SK-N-SH treated with all-trans-retinoic acid at 6 μM for 48 hours (cell line): ENCODE results near the gene BEX3.

Source experiments
- ATAC-seq: fragments of 200-7000 bp; cut with Tn5 transposase; 3 replicates; pipeline ENCODE4 v1.9.1; 2020; ENCODE audit warnings: mild to moderate bottlenecking, moderate library complexity
- ARNTL ChIP-seq: fragments of 450-650 bp; formaldehyde crosslinking; IDR thresholded peaks from 2 replicates; pipeline ENCODE4 v1.5.0; 2020; ENCODE audit warnings: low read depth, mild to moderate bottlenecking, moderate library complexity, borderline replicate concordance
- BACH2 ChIP-seq: fragments of 250-450 bp; sonication (Bioruptor Pico); IDR thresholded peaks from 2 replicates; pipeline ENCODE4 v1.9.0; 2021; ENCODE audit warnings: mild to moderate bottlenecking, borderline replicate concordance
- CREB5 ChIP-seq: fragments of 250-450 bp; sonication (Bioruptor Pico); IDR thresholded peaks from 2 replicates; pipeline ENCODE4 v1.5.1; 2020; ENCODE audit warnings: low read depth, mild to moderate bottlenecking, moderate library complexity
- ESRRG ChIP-seq: fragments of 250-450 bp; sonication (Bioruptor Pico); IDR thresholded peaks from 2 replicates; pipeline ENCODE4 v1.6.1; 2021; ENCODE audit warnings: mild to moderate bottlenecking
- GLIS3 ChIP-seq: fragments of 250-450 bp; sonication (Bioruptor Pico); IDR thresholded peaks from 2 replicates; pipeline ENCODE4 v1.5.0; 2020; ENCODE audit warnings: mild to moderate bottlenecking, moderate library complexity
- ISL1 ChIP-seq: fragments of 250-450 bp; sonication (Bioruptor Pico); IDR thresholded peaks from 2 replicates; pipeline ENCODE4 v2.1.2; 2022; ENCODE audit warnings: mild to moderate bottlenecking, moderate library complexity
- OSR1 ChIP-seq: fragments of 250-450 bp; sonication (Bioruptor Pico); IDR thresholded peaks from 2 replicates; pipeline ENCODE4 v1.8.0; 2022; ENCODE audit warnings: moderate library complexity, mild to moderate bottlenecking, inconsistent platforms
- PATZ1 ChIP-seq: fragments of 250-450 bp; sonication (Bioruptor Pico); IDR thresholded peaks from 2 replicates; pipeline ENCODE4 v1.8.0; 2020; ENCODE audit warnings: mild to moderate bottlenecking, moderate library complexity, borderline replicate concordance
- POU6F1 ChIP-seq: fragments of 250-450 bp; sonication (Bioruptor Pico); IDR thresholded peaks from 2 replicates; pipeline ENCODE4 v1.8.0; 2021; ENCODE audit warnings: low read depth, mild to moderate bottlenecking, moderate library complexity, borderline replicate concordance
- RARB ChIP-seq: fragments of 250-450 bp; sonication (Bioruptor Pico); IDR thresholded peaks from 2 replicates; pipeline ENCODE4 v1.8.0; 2021; ENCODE audit warnings: mild to moderate bottlenecking, moderate library complexity
- SNAI2 ChIP-seq: fragments of 250-450 bp; sonication (Bioruptor Pico); IDR thresholded peaks from 2 replicates; pipeline ENCODE4 v1.5.0; 2020; ENCODE audit warnings: mild to moderate bottlenecking, moderate library complexity
- TCF4 ChIP-seq: fragments of 250-450 bp; sonication (Bioruptor Pico); IDR thresholded peaks from 2 replicates; pipeline ENCODE4 v1.8.0; 2021; ENCODE audit warnings: mild to moderate bottlenecking, moderate library complexity, borderline replicate concordance
- TOX ChIP-seq: fragments of 250-450 bp; sonication (Bioruptor Pico); IDR thresholded peaks from 2 replicates; pipeline ENCODE4 v1.8.0; 2021; ENCODE audit warnings: mild to moderate bottlenecking, moderate library complexity, borderline replicate concordance
- TSHZ2 ChIP-seq: fragments of 250-450 bp; sonication (Bioruptor Pico); IDR thresholded peaks from 2 replicates; pipeline ENCODE4 v1.5.0; 2020; ENCODE audit warnings: mild to moderate bottlenecking, moderate library complexity
- ZFP3 ChIP-seq: fragments of 250-450 bp; sonication (Bioruptor Pico); IDR thresholded peaks from 2 replicates; pipeline ENCODE4 v1.5.0; 2020; ENCODE audit warnings: mild to moderate bottlenecking, moderate library complexity
- ZFP30 ChIP-seq: fragments of 450-650 bp; formaldehyde crosslinking; IDR thresholded peaks from 2 replicates; pipeline ENCODE4 v1.5.0; 2022; ENCODE audit warnings: mild to moderate bottlenecking, moderate library complexity
- ZNF565 ChIP-seq: fragments of 450-650 bp; formaldehyde crosslinking; conservative IDR thresholded peaks from 2 replicates; pipeline ENCODE4 v1.5.0; 2020; ENCODE audit warnings: low read depth, mild to moderate bottlenecking, moderate library complexity
- ZNF70 ChIP-seq: fragments of 450-650 bp; formaldehyde crosslinking; IDR thresholded peaks from 2 replicates; pipeline ENCODE4 v1.5.0; 2020; ENCODE audit warnings: mild to moderate bottlenecking, moderate library complexity
- ZNF8 ChIP-seq: fragments of 450-650 bp; formaldehyde crosslinking; IDR thresholded peaks from 2 replicates; pipeline ENCODE4 v1.5.0; 2020; ENCODE audit warnings: mild to moderate bottlenecking, moderate library complexity

The BEX3 gene

GRCh38 chrX:103360916-103361315 is 15.4 kb upstream of the BEX3 start:
- ATAC-seq, result no peak
- TF ChIP-seq ISL1, result no peak
- TF ChIP-seq, all 23 proteins: peak for 0

GRCh38 chrX:103361798-103362197 is 14.5 kb upstream of the BEX3 start:
- ATAC-seq, result no peak
- no peak for TF ChIP-seq TOX (CRISPR knock-in tag)
- no peak for TF ChIP-seq OSR1 (CRISPR knock-in tag)
- no peak for TF ChIP-seq GLIS3 (CRISPR knock-in tag)
- TF ChIP-seq SNAI2, result no peak
- no peak for TF ChIP-seq TCF4 (CRISPR knock-in tag)
- TF ChIP-seq ISL1, result no peak
- no peak for TF ChIP-seq ARNTL (CRISPR knock-in tag)
- TF ChIP-seq, all 23 proteins: peak for 0

- peak; percentile 68 for ATAC-seq
Observed at GRCh38 chrX:103362474-103362873, 13.9 kb upstream of the BEX3 start.

DNA sequence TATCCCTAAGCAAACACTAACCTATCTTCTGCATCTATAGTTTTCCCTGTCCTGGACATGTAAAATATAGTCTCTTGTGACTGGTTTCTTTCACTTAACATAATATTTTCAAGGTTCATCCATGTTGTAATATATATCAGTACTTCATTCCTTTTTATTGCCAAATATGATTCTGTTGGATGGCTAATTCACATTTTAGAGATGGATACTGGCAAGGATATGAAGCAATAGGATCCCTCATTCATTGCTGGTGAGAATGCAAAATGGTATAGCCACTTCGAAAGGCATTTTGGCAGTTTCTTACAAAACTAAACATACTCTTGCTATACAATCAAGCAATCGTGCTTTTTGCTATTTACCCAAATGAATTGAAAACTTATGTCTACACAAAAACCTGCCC is 13.3 kb upstream of the BEX3 start:
- TF ChIP-seq ZFP30 (CRISPR knock-in tag), result no peak
- TF ChIP-seq TCF4 (CRISPR knock-in tag), result no peak
- no peak for TF ChIP-seq OSR1 (CRISPR knock-in tag)
- no peak for TF ChIP-seq TSHZ2 (CRISPR knock-in tag)
- TF ChIP-seq ZFP3 (CRISPR knock-in tag), result no peak
- TF ChIP-seq CREB5 (CRISPR knock-in tag), result no peak
- TF ChIP-seq PATZ1 (CRISPR knock-in tag), result no peak
- no peak for TF ChIP-seq TOX (CRISPR knock-in tag)
- TF ChIP-seq ZNF565, result no peak
- no peak for TF ChIP-seq RARB (CRISPR knock-in tag)
- TF ChIP-seq BACH2, result no peak
- TF ChIP-seq ZNF70 (CRISPR knock-in tag), result no peak
- TF ChIP-seq SNAI2, result no peak
- TF ChIP-seq, all 23 proteins: peak for 0
- ATAC-seq, result no peak

More at GRCh38 chrX:103362474-103362873, 13.9 kb upstream of the BEX3 start:
- TF ChIP-seq ZNF8 (no peak), BACH2 (no peak), OSR1 (CRISPR knock-in tag) (no peak)
- TF ChIP-seq, all 23 proteins: peak for 0

DNA sequence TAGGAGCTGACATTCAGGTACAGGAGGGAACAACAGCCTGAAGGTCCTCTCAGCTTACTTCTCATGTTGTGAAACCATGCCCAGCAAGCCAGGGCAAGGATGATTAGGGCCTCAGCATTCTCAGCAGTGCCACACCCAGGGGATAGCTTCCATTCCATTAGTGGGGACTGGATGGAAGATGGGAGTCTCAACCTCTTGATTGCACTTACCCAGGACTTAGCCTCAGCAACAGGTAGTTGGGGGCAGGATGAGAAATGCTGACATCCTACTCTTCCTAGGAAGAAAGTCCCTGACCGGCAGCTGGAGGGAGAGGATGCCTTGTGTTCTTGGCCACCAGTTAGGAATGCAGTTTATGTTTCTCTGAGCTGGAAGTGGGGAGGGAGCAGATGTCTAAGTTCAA is 8.8 kb upstream of the BEX3 start:
- ATAC-seq, result no peak
- TF ChIP-seq BACH2, result no peak
- TF ChIP-seq ARNTL (CRISPR knock-in tag), result no peak
- no peak for TF ChIP-seq ESRRG
- TF ChIP-seq TOX (CRISPR knock-in tag), result no peak
- TF ChIP-seq ZNF8, result no peak
- no peak for TF ChIP-seq SNAI2
- no peak for TF ChIP-seq ZNF565
- no peak for TF ChIP-seq RARB (CRISPR knock-in tag)
- no peak for TF ChIP-seq ZFP3 (CRISPR knock-in tag)
- no peak for TF ChIP-seq GLIS3 (CRISPR knock-in tag)
- no peak for TF ChIP-seq POU6F1 (CRISPR knock-in tag)
